SHP77 treated with DMSO at 0.1 percent for 48 hours (cell line): ENCODE measurements around the gene YWHAQ.
"Not testable (repeated sequence)": the region's sequence is repeated elsewhere in the genome, so short reads cannot be mapped to it uniquely, and the experiment has no call there.

Experiments
- DNase-seq: peaks from one replicate; lab custom pipeline; 2025; lab: John Stamatoyannopoulos, UW

Gene YWHAQ

GRCh38 chr2:9631878-9632700 lies 1.3 kb upstream of the YWHAQ start:
- no peak for DNase-seq

DNA sequence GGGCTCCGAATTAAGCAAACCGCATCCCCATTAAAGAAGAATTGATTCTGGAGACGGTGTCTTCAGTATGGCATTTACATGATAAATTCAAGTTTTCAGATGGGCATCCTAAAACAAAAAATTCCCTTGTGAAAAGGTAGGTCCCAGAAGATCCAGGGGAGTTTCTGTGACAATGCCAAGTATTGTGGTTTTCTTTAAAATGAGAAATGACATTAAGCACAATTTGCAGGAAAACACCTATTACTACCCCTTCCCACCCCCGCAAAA lies 689 bp upstream of the YWHAQ start:
- no peak for DNase-seq

- peak; percentile 53 for DNase-seq
These were observed 571 bp downstream of the YWHAQ start for GRCh38 chr2:9630117-9630735.

GRCh38 chr2:9629222-9630116 lies 1.3 kb downstream of the YWHAQ start:
- DNase-seq = no peak

DNA sequence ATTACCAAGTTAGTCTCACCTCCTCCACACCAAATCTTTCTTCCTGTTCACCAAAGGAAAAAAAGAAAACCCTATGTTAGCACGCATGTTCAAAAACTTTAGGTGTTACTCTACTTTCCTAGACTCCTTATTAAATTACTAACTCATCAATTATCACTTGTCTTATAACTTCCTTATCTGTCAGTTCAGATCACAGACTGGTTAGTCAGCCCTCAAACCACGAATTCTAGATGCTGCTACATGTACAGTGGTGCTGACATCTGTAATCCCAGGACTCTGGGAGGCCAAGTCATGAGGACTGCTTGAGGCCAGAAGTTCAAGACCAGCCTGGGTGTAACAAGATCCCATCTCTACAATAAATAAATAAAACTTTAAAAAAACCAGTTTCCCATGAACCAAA lies 3.5 kb downstream of the YWHAQ start:
- DNase-seq = no peak

DNA sequence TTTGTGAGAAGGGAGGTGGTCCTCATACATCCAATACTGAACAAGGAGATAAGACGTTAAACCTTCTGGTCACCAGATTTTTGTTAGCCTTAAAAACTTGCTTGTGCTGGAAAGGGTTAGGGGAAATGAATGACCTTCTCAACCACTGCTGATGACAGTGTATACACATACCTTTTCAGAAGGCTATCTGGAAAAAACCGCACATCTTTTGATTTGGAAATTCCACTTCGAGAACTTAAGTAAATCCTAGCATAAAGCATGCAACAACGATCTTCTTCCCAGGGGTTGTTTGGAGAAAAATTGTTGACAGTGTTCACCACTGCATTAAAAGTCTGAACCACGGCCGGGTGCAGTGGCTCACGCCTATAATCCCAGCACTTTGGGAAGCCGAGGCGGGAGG lies 7.6 kb downstream of the YWHAQ start:
- no peak for DNase-seq

DNA sequence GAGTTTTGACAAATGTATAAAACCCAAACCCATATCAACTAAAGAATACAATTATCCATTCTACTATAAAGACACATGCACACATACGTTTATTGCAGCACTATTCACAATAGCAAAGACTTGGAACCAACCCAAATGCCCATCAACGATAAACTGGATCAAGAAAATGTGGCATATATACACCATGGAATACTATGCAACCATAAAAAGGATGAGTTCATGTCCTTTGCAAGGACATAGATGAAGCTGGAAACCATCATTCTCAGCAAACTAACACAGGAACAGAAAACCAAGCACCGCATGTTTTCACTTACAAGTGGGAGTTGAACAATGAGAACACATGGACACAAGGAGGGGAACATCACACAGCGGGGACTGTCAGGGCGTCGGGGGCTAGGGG lies 9.1 kb downstream of the YWHAQ start:
- not testable (repeated sequence) for DNase-seq

DNA sequence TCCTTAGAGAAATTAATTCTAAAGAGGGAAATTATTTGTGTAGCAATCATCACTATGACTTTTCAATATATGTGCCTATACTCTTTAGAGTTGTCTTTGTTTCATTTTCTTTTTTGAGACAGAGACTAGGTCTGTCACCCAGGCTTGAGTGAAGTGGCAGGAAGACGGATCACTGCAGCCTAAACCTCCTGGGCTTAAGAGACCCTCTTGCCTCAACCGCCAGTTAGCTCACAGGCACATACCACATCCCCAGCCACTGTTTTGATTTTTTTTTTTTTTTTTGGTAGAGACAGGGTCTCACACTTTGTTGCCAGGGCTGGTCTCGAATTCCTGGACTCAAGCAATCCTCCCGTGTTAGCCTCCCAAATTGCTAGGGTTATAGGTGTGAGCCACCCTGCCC lies 12.4 kb downstream of the YWHAQ start:
- no peak for DNase-seq

GRCh38 chr2:9617749-9618148 lies 13.0 kb downstream of the YWHAQ start:
- DNase-seq = no peak

DNA sequence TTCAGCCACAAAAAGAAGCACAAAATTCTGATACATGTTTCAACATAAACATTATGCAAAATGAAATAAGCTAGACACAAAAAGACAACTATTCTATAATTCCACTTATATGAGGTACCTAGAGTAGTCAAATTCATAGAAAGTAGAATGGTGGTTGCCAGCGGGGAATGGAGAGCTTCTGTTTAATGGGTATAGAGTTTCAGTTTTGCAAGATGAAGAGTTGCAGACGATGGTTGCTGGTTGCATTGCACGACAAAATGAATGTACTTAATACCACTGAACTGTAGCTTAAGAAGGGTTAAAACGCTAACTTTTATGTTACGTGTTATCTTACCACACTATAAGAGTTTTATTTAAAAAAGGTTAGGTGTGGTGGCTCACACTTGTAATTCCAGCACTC lies 13.5 kb downstream of the YWHAQ start:
- DNase-seq = no peak

- DNase-seq = no peak
These were observed 16.2 kb downstream of the YWHAQ start for GRCh38 chr2:9614562-9614961.

- DNase-seq = no peak
These were observed 17.5 kb downstream of the YWHAQ start for GRCh38 chr2:9613291-9613690.

- DNase-seq = not testable (repeated sequence)
These were observed 19.3 kb downstream of the YWHAQ start for GRCh38 chr2:9611549-9611912.

DNA sequence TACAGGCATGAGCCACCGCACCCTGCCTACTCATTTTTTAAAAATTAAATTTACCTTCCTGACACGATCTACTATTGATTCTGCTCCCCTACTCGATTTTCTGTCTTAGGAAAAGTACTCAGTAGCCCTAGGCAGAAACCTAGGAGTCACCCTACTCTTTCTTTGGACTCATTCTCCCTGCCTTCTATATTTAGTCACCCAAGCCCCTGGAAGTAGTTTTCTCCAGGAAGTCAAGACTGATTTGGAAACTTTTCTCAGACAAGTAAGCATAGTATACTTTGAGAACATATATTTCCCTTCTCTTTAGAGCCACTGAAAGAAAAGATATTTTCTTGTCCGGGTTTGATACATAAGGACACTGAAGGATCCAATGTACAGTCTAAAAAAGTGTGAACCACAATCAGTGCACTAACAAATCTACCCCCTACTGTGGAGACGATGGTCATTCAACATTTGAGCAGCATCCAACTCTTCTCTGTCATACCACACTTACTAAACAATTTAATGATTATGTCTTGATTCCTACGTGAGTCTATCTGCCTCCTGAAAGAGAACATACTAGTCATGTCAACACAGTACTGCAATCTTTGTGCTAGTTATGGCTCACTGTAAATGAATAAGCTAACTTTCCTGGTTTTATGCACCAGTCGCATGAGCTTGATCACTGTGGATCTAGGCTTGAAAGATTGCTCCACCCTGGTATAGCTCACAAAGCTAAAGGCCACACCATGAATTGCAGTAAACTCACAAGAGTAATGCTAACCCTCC lies 19.8 kb downstream of the YWHAQ start:
- no peak for DNase-seq

- not testable (repeated sequence) for DNase-seq
These were observed 22.3 kb downstream of the YWHAQ start for GRCh38 chr2:9608491-9608890.

- no peak for DNase-seq
These were observed 28.4 kb downstream of the YWHAQ start for GRCh38 chr2:9602412-9602811.

DNA sequence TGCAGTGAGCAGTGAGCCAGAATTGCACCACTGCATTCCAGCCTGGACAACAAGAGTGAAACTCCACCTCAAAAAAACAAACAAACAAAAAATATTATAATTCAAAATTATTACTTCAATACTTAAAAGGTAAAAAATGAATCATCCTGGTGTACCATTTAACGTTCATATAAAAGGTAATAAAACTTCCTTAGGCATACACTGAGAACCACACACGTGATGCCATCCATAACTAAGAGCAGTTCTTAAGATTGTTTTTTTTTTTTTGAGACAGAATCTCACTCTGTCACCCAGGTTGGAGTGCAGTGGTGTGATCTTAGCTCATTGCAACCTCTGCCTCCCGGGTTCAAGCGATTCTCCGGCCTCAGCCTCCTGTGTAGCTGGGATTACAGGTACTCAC lies 29.4 kb downstream of the YWHAQ start:
- DNase-seq = no peak

DNA sequence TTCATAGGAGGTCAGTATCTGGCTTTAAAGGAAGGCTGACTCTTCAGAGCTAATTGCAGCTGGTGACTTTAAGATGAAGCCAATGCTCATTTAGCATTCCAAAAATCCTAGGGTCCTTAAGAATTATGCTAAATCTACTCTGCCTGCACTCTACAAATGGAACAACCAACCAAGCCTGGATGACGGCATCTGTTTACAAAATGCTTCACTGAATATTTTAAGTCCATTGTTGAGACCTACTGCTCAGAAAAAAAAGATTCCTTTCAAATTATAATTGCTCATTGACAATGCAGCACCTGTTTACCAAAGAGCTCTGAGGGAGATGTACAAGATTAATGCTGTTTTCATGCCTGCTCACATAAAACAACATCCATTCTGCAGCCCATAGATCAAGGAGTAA lies 31.4 kb downstream of the YWHAQ start:
- no peak for DNase-seq

DNA sequence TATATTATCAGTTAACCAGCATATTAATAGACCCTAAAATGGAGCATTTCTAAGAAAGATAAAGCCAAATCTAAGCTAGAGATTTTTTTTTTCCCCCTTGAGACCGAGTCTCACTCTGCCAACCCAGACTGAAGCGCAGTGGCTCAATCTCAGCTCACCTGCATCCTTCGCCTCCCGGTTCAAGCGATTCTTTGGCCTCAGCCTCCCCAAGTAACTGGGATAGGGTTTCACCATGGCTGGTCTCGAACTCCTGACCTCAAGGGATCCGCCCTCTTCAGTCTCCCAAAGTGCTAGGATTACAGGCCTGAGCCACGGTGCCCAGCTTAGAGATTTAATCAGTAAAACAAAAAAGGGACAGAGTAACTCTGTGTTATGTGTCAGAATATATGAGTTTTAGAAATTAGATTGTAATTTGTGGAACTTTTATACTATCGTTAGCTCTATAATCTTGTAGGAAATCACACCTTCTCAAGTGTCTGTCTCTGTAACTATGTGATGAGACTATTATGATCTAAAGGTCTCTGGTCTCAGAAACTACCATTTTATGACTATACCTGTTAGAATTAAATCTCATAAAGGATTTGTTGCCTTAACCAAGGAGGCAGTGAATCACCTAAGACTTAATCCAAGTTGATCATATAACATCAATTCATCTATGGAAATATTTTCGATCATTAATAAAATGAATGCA lies 34.0 kb downstream of the YWHAQ start:
- DNase-seq = no peak

- DNase-seq = no peak
These were observed 35.1 kb downstream of the YWHAQ start for GRCh38 chr2:9595746-9596145.

- not testable (repeated sequence) for DNase-seq
These were observed 35.5 kb downstream of the YWHAQ start for GRCh38 chr2:9595256-9595655.
